PC-3 (cell line): ENCODE data around the gene CXADR. TPM values are rescaled to one million over a fixed set of nuclear protein-coding genes. Genes with fewer than 3 reads are reported as not detected.

ENCODE experiments used
- ATAC-seq: fragments of 200-7000 bp; cut with Tn5 transposase; 2 replicates; pipeline ENCODE4 v1.9.1; 2020; ENCODE audit warnings: mild to moderate bottlenecking, moderate library complexity
- BruUV-seq: library from RNA; stranded (reverse); fragments of 400-500 nt; replicated peaks from 2 replicates; lab custom pipeline; 2021; lab: Mats Ljungman, UMichigan
- CTCF ChIA-PET: fragments of 300-600 bp; sonication (Branson Sonifier 250); formaldehyde crosslinking; loops from one replicate; lab custom pipeline; 2022; ENCODE audit warnings: antibody characterized with exemption; lab: Charles Lee
- POLR2A ChIA-PET: fragments of 300-600 bp; sonication (Branson Sonifier 250); formaldehyde crosslinking; loops from one replicate; lab custom pipeline; 2022; ENCODE audit warnings: antibody characterized with exemption; ENCODE audit not compliant: unreplicated experiment; lab: Charles Lee
- DNase-seq: peaks from one replicate; pipeline ENCODE4 v3.0.0-alpha.2; 2015
- H2AFZ ChIP-seq: fragments of 300-600 bp; sonication (generic); 2 replicates; pipeline ENCODE4 v1.6.0; 2016; ENCODE audit warnings: antibody characterized with exemption, low read length
- H3F3A ChIP-seq: fragments of 300-600 bp; sonication (generic); one replicate; pipeline ENCODE4 v1.6.0; 2017; ENCODE audit warnings: antibody characterized with exemption, low read length, control low read depth, mild to moderate bottlenecking; ENCODE audit not compliant: unreplicated experiment
- H3K27ac ChIP-seq: fragments of 300-600 bp; sonication (generic); 2 replicates; pipeline ENCODE4 v1.5.1; 2016; ENCODE audit warnings: mild to moderate bottlenecking, low read length
- H3K27me3 ChIP-seq: fragments of 300-600 bp; sonication (generic); 2 replicates; pipeline ENCODE4 v1.6.1; 2016; ENCODE audit warnings: low read length, mixed read lengths
- H3K36me3 ChIP-seq: fragments of 300-600 bp; sonication (generic); 2 replicates; pipeline ENCODE4 v1.6.1; 2016; ENCODE audit warnings: low read depth, mixed run types, low read length, mixed read lengths
- H3K4me1 ChIP-seq: fragments of 300-600 bp; sonication (generic); 2 replicates; pipeline ENCODE4 v1.5.1; 2016; ENCODE audit warnings: low read length; ENCODE audit not compliant: insufficient read depth
- H3K4me2 ChIP-seq: fragments of 300-600 bp; sonication (generic); 2 replicates; pipeline ENCODE4 v1.6.0; 2016; ENCODE audit warnings: low read length
- H3K4me3 ChIP-seq: fragments of 300-600 bp; sonication (generic); 2 replicates; pipeline ENCODE4 v1.5.1; 2016; ENCODE audit warnings: mild to moderate bottlenecking, low read length, mixed read lengths
- H3K79me2 ChIP-seq: fragments of 300-600 bp; sonication (generic); 2 replicates; pipeline ENCODE4 v1.6.1; 2017; ENCODE audit warnings: low read length, mixed read lengths
- H3K9ac ChIP-seq: fragments of 300-600 bp; sonication (generic); 2 replicates; pipeline ENCODE4 v1.6.0; 2016; ENCODE audit warnings: mild to moderate bottlenecking, low read length
- H3K9me2 ChIP-seq: fragments of 300-600 bp; sonication (generic); replicated peaks from 2 replicates; pipeline ENCODE4 v1.6.1; 2016; ENCODE audit warnings: mixed run types, low read length, mixed read lengths
- H3K9me3 ChIP-seq: fragments of 300-600 bp; sonication (generic); 2 replicates; pipeline ENCODE4 v1.6.1; 2016; ENCODE audit warnings: low read length, mixed read lengths
- H4K20me1 ChIP-seq: fragments of 300-600 bp; sonication (generic); 2 replicates; pipeline ENCODE4 v1.6.1; 2016; ENCODE audit warnings: low read length, mixed read lengths
- EZH2 ChIP-seq: fragments of 300-600 bp; sonication (generic); IDR thresholded peaks from one replicate; pipeline ENCODE4 v1.6.1; 2017; ENCODE audit warnings: antibody characterized with exemption, mild to moderate bottlenecking, low read length; ENCODE audit not compliant: unreplicated experiment
- EZH2phosphoT487 ChIP-seq: fragments of 300-600 bp; sonication (generic); IDR thresholded peaks from 2 replicates; pipeline ENCODE4 v1.6.1; 2018; ENCODE audit warnings: mild to moderate bottlenecking, antibody characterized with exemption, low read length, borderline replicate concordance
- intact Hi-C: fragments of 100-400 bp; cut with micrococcal nuclease; formaldehyde crosslinking; loops from 2 replicates; pipeline ENCODE4 v1.9.0; 2023
- total RNA-seq: library from RNA; depleted of rRNA; stranded (reverse); fragments of >200 nt; gene quantifications from 2 replicates; pipeline ENCODE4 v1.2.3, GENCODE V29; 2014
- TF ChIP-seq, protein P1 (sequence below): fragments of 300-600 bp; sonication (generic); conservative IDR thresholded peaks from 2 replicates; pipeline ENCODE4 v1.5.1; 2017; ENCODE audit warnings: antibody characterized with exemption, low read depth, mild to moderate bottlenecking, low read length

Gene CXADR
- total RNA-seq, 1 experiment from 2014 or later, result 11.2 TPM

DNA sequence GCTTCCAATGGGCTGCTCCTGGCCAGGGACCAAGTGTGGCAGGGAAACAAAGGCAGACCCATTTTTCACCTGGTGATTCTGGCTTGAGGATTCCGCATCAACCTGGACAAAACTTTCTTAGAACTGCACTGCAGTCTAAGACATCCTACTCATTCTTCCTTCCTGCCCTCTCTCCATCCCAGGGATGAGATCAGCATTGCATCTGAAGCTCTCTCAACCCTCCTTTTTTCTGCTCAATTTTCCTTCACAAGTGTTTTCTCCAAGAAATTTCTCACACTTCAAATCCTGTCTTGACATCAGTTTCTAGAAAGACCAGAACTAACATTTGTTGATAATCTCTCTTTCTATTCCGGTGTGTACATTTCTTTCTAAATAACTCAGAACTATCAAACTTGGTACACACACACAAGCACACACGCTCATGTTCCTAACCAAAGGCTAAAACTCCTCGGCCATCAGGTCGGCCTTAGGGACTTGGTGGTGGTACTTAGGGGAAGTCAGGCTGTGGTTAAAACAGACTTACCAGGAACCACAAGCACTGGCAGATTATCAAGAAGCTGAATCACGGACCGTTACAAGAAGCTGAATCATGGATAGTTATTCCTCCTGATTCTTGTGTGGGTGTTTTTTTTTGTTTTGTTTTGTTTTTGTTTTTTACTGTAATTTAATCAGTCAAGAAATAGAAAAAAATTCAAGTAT, 21.0 kb upstream of the CXADR start:
- DNase-seq, result peak; percentile 94
- H3K9me3 ChIP-seq, result no peaks in the 10 kb centered on the region
- peaks cover 20% of the 10 kb centered on the region for H3K4me1 ChIP-seq
- no peaks in the 10 kb centered on the region for H3F3A ChIP-seq
- H3K27ac ChIP-seq, result no peak overlapping the region
- H3K4me2 ChIP-seq, result peak overlapping the region; percentile 30; the same call in 1 of the 2 replicates
- H3K9me2 ChIP-seq, result no peaks in the 10 kb centered on the region
- H3K36me3 ChIP-seq, result no peaks in the 10 kb centered on the region
- H3K9ac ChIP-seq, result no peak overlapping the region
- no peaks in the 10 kb centered on the region for H4K20me1 ChIP-seq
- intact Hi-C loops, result no loop called here
- H3K79me2 ChIP-seq, result no peaks in the 10 kb centered on the region
- TF ChIP-seq, protein P1, sequence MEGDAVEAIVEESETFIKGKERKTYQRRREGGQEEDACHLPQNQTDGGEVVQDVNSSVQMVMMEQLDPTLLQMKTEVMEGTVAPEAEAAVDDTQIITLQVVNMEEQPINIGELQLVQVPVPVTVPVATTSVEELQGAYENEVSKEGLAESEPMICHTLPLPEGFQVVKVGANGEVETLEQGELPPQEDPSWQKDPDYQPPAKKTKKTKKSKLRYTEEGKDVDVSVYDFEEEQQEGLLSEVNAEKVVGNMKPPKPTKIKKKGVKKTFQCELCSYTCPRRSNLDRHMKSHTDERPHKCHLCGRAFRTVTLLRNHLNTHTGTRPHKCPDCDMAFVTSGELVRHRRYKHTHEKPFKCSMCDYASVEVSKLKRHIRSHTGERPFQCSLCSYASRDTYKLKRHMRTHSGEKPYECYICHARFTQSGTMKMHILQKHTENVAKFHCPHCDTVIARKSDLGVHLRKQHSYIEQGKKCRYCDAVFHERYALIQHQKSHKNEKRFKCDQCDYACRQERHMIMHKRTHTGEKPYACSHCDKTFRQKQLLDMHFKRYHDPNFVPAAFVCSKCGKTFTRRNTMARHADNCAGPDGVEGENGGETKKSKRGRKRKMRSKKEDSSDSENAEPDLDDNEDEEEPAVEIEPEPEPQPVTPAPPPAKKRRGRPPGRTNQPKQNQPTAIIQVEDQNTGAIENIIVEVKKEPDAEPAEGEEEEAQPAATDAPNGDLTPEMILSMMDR, result no peak
- no peak for TF ChIP-seq EZH2
- TF ChIP-seq EZH2phosphoT487, result no peak
- ChIA-PET CTCF (interaction anchor here (0.5 kb wide), 1 partner anchor 35 kb away, joined by 4 read pairs; no protein-coding TSS in a partner anchor), POLR2A (no interaction called here)
- ATAC-seq, result peak; percentile 79
- H2AFZ ChIP-seq, result no peak overlapping the region
- peaks cover 9% of the 10 kb centered on the region for H3K27me3 ChIP-seq
- no TSS peak for BruUV-seq
- no peak overlapping the region for H3K4me3 ChIP-seq

DNA sequence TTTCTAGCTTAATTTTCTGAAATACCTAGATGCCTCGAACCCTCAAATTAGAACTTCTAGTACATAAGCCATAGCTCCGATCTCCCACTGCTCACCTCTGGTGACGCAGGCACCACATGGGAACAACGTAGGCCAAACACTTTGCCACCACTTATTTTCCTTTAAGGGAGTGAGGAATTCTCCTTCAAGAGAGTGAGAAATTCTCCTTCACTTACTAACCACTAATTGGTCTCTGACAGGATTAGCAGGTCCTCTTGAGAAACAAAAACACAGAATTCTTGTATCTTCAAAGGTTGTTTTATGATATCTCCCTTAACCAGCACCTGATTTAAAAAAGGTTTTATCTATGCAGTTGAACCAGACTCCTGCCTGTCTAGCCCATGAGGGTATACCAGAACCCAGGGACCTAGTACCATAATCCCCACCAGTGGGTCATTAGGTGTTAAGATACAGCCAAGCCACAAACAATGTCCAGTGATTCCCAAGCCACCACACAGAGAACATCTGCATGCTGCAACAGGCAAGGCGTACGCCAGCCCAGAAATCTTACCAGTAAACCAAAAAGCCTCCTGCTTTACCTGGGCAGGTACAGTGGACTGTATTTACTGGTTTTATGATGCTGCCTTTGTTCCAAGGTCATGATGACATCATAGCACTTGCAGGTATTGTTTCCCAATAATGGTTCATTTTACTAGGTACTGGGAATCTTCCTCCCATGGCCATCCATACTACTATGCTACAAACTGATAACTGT, 20.3 kb upstream of the CXADR start:
- H3K4me1 ChIP-seq, result peaks cover 20% of the 10 kb centered on the region
- no peak overlapping the region for H2AFZ ChIP-seq
- H3K79me2 ChIP-seq, result no peaks in the 10 kb centered on the region
- no peaks in the 10 kb centered on the region for H3K9me3 ChIP-seq
- no peak overlapping the region for H3K9ac ChIP-seq
- no TSS peak for BruUV-seq
- intact Hi-C loops, result no loop called here
- no peak for TF ChIP-seq EZH2phosphoT487
- TF ChIP-seq, protein P1, result no peak
- TF ChIP-seq EZH2, result no peak
- no peak overlapping the region for H3K27ac ChIP-seq
- peak overlapping the region; percentile 30; the same call in 1 of the 2 replicates for H3K4me2 ChIP-seq
- ChIA-PET CTCF (interaction anchor here (0.5 kb wide), 1 partner anchor 36 kb away, joined by 4 read pairs; no protein-coding TSS in a partner anchor), POLR2A (no interaction called here)
- no peak overlapping the region for H3K4me3 ChIP-seq
- no peaks in the 10 kb centered on the region for H3F3A ChIP-seq
- ATAC-seq (no peak), DNase-seq (no peak)
- no peaks in the 10 kb centered on the region for H3K9me2 ChIP-seq
- no peaks in the 10 kb centered on the region for H4K20me1 ChIP-seq
- H3K27me3 ChIP-seq, result peaks cover 9% of the 10 kb centered on the region
- H3K36me3 ChIP-seq, result no peaks in the 10 kb centered on the region

DNA sequence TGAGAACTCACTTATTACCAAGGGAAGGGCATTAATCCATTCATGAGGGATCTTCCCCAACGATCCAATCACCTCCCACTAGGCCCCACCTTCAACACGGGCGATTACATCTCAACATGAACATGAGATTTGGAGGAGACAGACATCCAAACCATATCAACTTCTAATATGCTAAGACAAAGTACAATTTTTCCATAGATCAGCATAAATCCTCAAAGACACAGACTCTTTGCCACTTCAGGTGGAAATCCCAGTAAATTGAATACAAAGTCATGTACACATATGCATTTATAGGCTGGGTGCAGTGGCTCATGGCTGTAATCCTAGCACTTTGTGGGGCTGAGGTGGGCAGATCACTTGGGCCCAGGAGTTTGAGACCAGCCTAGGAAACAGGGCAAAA, 18.8 kb upstream of the CXADR start:
- BruUV-seq, result no TSS peak

More for the DNA sequence above, 18.8 kb upstream of the CXADR start:
- DNase-seq (no peak), ATAC-seq (no peak)
- TF ChIP-seq, protein P1, result no peak
- TF ChIP-seq EZH2phosphoT487 (no peak), EZH2 (no peak)
- Histone ChIP-seq H3K4me2 (no peak overlapping the region), H3K36me3 (no peaks in the 10 kb centered on the region), H3K4me3 (no peak overlapping the region), H3K4me1 (peaks cover 20% of the 10 kb centered on the region), H3K27ac (no peak overlapping the region), H3K9me3 (no peaks in the 10 kb centered on the region), H2AFZ (no peak overlapping the region), H3F3A (no peaks in the 10 kb centered on the region), H3K9ac (no peak overlapping the region), H3K27me3 (peaks cover 10% of the 10 kb centered on the region; the same call in 1 of the 2 replicates), H3K9me2 (no peaks in the 10 kb centered on the region), H4K20me1 (no peaks in the 10 kb centered on the region), H3K79me2 (no peaks in the 10 kb centered on the region)
- ChIA-PET POLR2A (no interaction called here), CTCF (no interaction called here)
- intact Hi-C loops, result no loop called here
